Psoas muscle (tissue), 8 donors: Measurements from ENCODE around the gene C7orf57. TPM values are rescaled to one million over a fixed set of nuclear protein-coding genes. Genes with fewer than 3 reads are reported as not detected.

Experiments used
- ATAC-seq, 4 donors: fragments of 200-7000 bp; cut with Tn5 transposase; one replicate each; pipeline ENCODE4 v1.9.1; 2020; ENCODE audit warnings: moderate library complexity in 3 of 4, mild to moderate bottlenecking in 2 of 4
- DNase-seq, 2 donors: peaks; one replicate each; pipeline ENCODE4 v3.0.0-alpha.2; 2020
- H3K27ac ChIP-seq: fragments of 200-600 bp; one replicate; pipeline ENCODE4 v1.8.0; 2022
- H3K27me3 ChIP-seq, 3 donors: fragments of 200-600 bp in 1 of 3; one replicate each; pipeline versions ENCODE4 v1.6.1 to v1.8.0; 2013 to 2022; ENCODE audit warnings: low read length in 2 of 3, mild to moderate bottlenecking in 2 of 3, moderate library complexity in 1 of 3; ENCODE audit not compliant: insufficient read depth in 3 of 3
- H3K36me3 ChIP-seq, 2 donors: fragments of 200-600 bp in 1 of 2; one replicate each; pipeline versions ENCODE4 v1.6.1 to v1.8.0; 2013 to 2022; ENCODE audit warnings: low read depth in 1 of 2, mild to moderate bottlenecking in 1 of 2, moderate library complexity in 1 of 2; ENCODE audit not compliant: insufficient read depth in 1 of 2
- H3K4me1 ChIP-seq: fragments of 200-600 bp; one replicate; pipeline ENCODE4 v1.8.0; 2022
- H3K4me3 ChIP-seq: fragments of 200-600 bp; one replicate; pipeline ENCODE4 v1.8.0; 2022; ENCODE audit warnings: mild to moderate bottlenecking
- H3K9me3 ChIP-seq: fragments of 200-600 bp; one replicate; pipeline ENCODE4 v1.8.0; 2022
- WGBS, 3 donors: extraction: QIAGEN DNeasy Blood & Tissue Kit; methylation state at CpG; one replicate each; pipeline versions ENCODE4 v1.1.6 to v1.1.7; 2013; 5-methylcytosine and 5-hydroxymethylcytosine counted together
- intact Hi-C, 2 donors: fragments of 100-400 bp; cut with DNase I; formaldehyde crosslinking; loops; one replicate each; pipeline versions ENCODE4 v1.11.0 to v1.14.2; 2022
- polyA plus RNA-seq, 3 donors: library from polyadenylated mRNA; stranded (reverse); fragments of 200-250 nt; gene quantifications; one replicate each; pipeline ENCODE4 v1.2.3, GENCODE V29; 2013
- total RNA-seq, 4 donors: library from RNA; stranded (reverse); fragmentation: NEBNext Ultra II Directional in 2 of 4; extraction: Animal tissue kit (Norgen Biotek cat#: 25700) in 2 of 4; gene quantifications; one replicate each; pipeline versions ENCODE4 v1.2.1 to v1.2.4, GENCODE V29; 2021 to 2023
- TF ChIP-seq, protein P1 (sequence below): fragments of 200-600 bp; IDR thresholded peaks from one replicate; pipeline ENCODE4 v1.8.0; 2022; ENCODE audit warnings: antibody characterized with exemption
- donor health status: healthy with polysubstance abuse.
- donor health status: DM: no; HTN: no; CAD: no; lungs with moderate emphysema.
- donor health status: Bipolar disorder and iron deficiency.
- donor health status: healthy.
- donor health status: DM: yes; HTN: yes; CAD: no.
- donor health status: DM: no; HTN: no; CAD: no.
- donor health status: DM: no; HTN: no; CAD: no.
- donor health status: DM: yes; HTN: yes; CAD: no.

C7orf57 gene
- total and polyA plus RNA-seq, 7 donors = 0.01 to 0.06 TPM; not detected in 5

GRCh38 chr7:48052748-48053147, 17.4 kb downstream of the C7orf57 start:
- no peak overlapping the region for H3K4me3 ChIP-seq
- DNase-seq (no peak), ATAC-seq (no peak)
- H3K4me1 ChIP-seq = no peaks in the 10 kb centered on the region
- no peak overlapping the region for H3K27ac ChIP-seq
- peaks cover 8% of the 10 kb centered on the region for H3K9me3 ChIP-seq
- TF ChIP-seq, protein P1, sequence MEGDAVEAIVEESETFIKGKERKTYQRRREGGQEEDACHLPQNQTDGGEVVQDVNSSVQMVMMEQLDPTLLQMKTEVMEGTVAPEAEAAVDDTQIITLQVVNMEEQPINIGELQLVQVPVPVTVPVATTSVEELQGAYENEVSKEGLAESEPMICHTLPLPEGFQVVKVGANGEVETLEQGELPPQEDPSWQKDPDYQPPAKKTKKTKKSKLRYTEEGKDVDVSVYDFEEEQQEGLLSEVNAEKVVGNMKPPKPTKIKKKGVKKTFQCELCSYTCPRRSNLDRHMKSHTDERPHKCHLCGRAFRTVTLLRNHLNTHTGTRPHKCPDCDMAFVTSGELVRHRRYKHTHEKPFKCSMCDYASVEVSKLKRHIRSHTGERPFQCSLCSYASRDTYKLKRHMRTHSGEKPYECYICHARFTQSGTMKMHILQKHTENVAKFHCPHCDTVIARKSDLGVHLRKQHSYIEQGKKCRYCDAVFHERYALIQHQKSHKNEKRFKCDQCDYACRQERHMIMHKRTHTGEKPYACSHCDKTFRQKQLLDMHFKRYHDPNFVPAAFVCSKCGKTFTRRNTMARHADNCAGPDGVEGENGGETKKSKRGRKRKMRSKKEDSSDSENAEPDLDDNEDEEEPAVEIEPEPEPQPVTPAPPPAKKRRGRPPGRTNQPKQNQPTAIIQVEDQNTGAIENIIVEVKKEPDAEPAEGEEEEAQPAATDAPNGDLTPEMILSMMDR = no peak
- no peaks in the 10 kb centered on the region for H3K36me3 ChIP-seq
- WGBS, 3 donors = 72 to 79% (median 78%) methylated on average over 8 of the region's 8 CpGs
- intact Hi-C loops = no loop called here
- no peaks in the 10 kb centered on the region for H3K27me3 ChIP-seq

DNA sequence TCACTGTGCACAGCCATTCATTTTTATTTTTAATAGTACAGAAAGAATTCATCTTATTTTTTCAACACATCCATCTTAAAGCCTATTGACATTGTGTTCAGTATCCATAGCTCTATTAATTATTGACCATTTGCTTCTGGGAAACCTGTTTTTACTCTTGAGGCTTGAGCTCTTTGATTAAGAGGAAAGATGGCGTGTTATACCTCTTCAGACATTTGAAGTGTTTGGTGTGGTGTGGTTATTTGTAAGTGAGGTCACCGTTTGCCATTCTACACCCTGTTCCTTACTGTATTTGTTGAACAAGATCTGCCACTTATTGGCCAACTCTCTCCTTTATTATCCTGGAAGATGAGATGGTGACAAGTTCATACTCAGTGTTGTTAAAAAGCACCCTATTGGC, 18.4 kb downstream of the C7orf57 start:
- TF ChIP-seq, protein P1 = no peak
- intact Hi-C loops = no loop called here
- H3K36me3 ChIP-seq = no peaks in the 10 kb centered on the region
- DNase-seq (no peak), ATAC-seq (no peak)
- no peak overlapping the region for H3K27ac ChIP-seq
- H3K27me3 ChIP-seq = no peaks in the 10 kb centered on the region
- H3K9me3 ChIP-seq = peaks cover 8% of the 10 kb centered on the region
- H3K4me3 ChIP-seq = no peak overlapping the region
- 81 to 88% (median 88%) methylated on average over 2 of the region's 2 CpGs for WGBS, 3 donors
- no peaks in the 10 kb centered on the region for H3K4me1 ChIP-seq

DNA sequence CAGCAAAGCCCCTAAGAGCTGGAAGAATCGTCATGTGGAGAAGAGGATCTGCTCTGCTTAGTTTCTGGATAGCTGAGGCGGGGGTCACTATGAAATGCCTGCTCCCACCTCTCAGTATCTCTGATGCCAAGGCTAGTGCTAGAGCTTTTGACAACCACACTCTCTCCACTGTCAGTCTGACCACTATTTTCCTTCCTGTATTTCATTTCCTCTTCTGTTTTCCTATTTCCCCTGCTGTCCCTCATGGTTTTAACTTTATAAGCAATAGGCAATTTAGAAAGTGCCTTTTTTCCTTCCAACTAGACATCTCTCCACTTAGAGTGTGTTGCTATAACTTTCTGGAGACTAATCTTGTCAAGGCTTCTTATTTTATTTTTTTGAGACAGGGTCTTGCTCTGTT, 23.6 kb downstream of the C7orf57 start:
- TF ChIP-seq, protein P1 = no peak
- intact Hi-C loops = no loop called here

GRCh38 chr7:48059706-48060105, 24.4 kb downstream of the C7orf57 start:
- 81 to 87% (median 86%) methylated on average over 5 of the region's 5 CpGs for WGBS, 3 donors
- no peaks in the 10 kb centered on the region for H3K4me1 ChIP-seq
- DNase-seq = no peak
- intact Hi-C loops = no loop called here
- H3K9me3 ChIP-seq = peaks cover 12% of the 10 kb centered on the region
- no peak overlapping the region for H3K27ac ChIP-seq
- H3K36me3 ChIP-seq = no peaks in the 10 kb centered on the region
- no peak overlapping the region for H3K4me3 ChIP-seq
- TF ChIP-seq, protein P1 = no peak
- no peaks in the 10 kb centered on the region for H3K27me3 ChIP-seq
- no peak for ATAC-seq

More for the DNA sequence above, 23.6 kb downstream of the C7orf57 start:
- no peak overlapping the region for H3K4me3 ChIP-seq
- H3K27me3 ChIP-seq = no peaks in the 10 kb centered on the region
- H3K36me3 ChIP-seq = no peaks in the 10 kb centered on the region
- DNase-seq (no peak), ATAC-seq (no peak)
- 61 to 81% (median 75%) methylated on average over 2 of the region's 2 CpGs for WGBS, 3 donors
- peaks cover 8% of the 10 kb centered on the region for H3K9me3 ChIP-seq
- H3K4me1 ChIP-seq = no peaks in the 10 kb centered on the region
- no peak overlapping the region for H3K27ac ChIP-seq

DNA sequence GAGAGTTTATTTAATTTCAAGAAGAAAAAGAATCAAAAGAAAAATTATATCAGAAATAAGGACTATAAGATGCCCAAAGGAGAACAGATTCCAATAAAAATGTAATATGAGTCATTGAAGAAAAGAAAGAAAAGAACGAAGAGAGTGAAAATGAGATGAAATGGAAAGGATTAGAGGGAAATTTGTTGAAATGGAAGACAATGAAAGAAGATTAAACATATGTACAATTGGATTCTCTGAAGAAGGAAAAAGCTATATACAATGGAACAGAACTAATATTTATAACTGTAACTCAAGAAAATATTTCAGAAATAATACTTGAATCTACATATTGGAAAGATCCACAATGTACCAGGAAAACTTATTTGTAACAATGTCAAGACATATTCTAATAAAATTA, 28.6 kb downstream of the C7orf57 start:
- peaks cover 4% of the 10 kb centered on the region for H3K9me3 ChIP-seq
- H3K4me1 ChIP-seq = no peaks in the 10 kb centered on the region
- ATAC-seq (no peak), DNase-seq (no peak)
- H3K27ac ChIP-seq = no peak overlapping the region
- H3K4me3 ChIP-seq = no peak overlapping the region
- H3K36me3 ChIP-seq = no peaks in the 10 kb centered on the region
- H3K27me3 ChIP-seq = no peaks in the 10 kb centered on the region
- 57 to 63% (median 62%) methylated on average over 1 of the region's 1 CpG for WGBS, 3 donors
- TF ChIP-seq, protein P1 = no peak
- intact Hi-C loops = no loop called here
